ENCODE data around the gene CFHR1.

GRCh38 chr1:196856053-196856452 is 36.5 kb downstream of the CFHR1 start:
- TF ChIP-seq CTCF (IDR thresholded peaks at IDR 0.05) (no peak), POLR2A (IDR thresholded peaks at IDR 0.05) (no peak)
